Measurements from ENCODE around the gene NEURL1B. TPM values are rescaled to one million over a fixed set of nuclear protein-coding genes. Genes with fewer than 3 reads are reported as not detected.
A peak's percentile ranks its signal among the peaks of the same experiment; 100 is the strongest.

NEURL1B gene
- total RNA-seq, 2 experiments from 2014 or later: 0.08 to 0.16 TPM

DNA sequence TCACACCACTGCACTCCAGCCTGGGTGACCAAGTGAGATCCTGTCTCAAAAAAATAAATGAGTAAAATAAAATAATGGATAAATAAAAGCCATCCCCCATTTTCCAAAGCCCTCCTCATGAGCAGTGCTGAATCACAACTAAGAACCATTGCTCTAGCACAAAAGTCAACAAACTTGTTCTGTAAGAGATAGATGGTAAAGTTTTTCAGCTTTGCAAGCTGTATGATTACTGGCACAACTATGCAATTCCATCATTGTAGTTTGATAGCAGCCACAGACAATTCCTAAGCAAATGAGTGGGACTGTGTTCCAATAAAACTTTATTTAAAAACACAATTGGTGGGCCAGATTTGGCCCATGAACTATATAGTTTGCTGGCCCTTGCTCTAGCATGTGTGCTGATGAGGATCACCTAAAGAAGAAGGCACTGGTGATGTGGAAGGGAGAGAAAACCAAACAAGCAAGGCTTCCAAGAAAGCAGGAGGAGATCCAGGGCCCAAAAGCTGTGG is 64.6 kb downstream of the NEURL1B start:
- Histone ChIP-seq H3K4me3 (ENCODE audit: low read length) (no peak overlapping the region), H3K36me3 (ENCODE audit: insufficient read depth, low read length) (no peaks in the 10 kb centered on the region), H3K27ac (ENCODE audit: low read depth in 1 of 2, low read length in 2 of 2) (no peak overlapping the region), H3K4me1 (ENCODE audit: insufficient read depth, low read length) (peaks cover 6% of the 10 kb centered on the region), H3K9me3 (ENCODE audit: control insufficient read depth in 1 of 2, insufficient read depth in 1 of 2, low read length in 2 of 2) (no peaks in the 10 kb centered on the region), H3K27me3 (ENCODE audit: control insufficient read depth in 1 of 2, insufficient read depth in 2 of 2, low read length in 2 of 2) (peaks cover 13 to 20% of the 10 kb centered on the region in 2 experiments)
- Mint-ChIP-seq H3K27ac (no peak overlapping the region), H3K4me1 (ENCODE audit: low read depth) (peaks cover 8% of the 10 kb centered on the region), H3K27me3 (peaks cover 76% of the 10 kb centered on the region), H3K9me3 (no peaks in the 10 kb centered on the region), H3K36me3 (ENCODE audit: low read depth) (no peaks in the 10 kb centered on the region), H3K4me3 (no peak overlapping the region)
- DNase-seq (no peak), ATAC-seq (ENCODE audit: poor library complexity) (no peak)
- ChIA-PET POLR2A (interaction anchor here (1.2 kb wide), 1 partner anchor 227 kb away, joined by 4 read pairs; no protein-coding TSS in a partner anchor), CTCF (no interaction called here)
- intact Hi-C loops (cut with DNase I, micrococcal nuclease): no loop called here
- TF ChIP-seq, protein P1, sequence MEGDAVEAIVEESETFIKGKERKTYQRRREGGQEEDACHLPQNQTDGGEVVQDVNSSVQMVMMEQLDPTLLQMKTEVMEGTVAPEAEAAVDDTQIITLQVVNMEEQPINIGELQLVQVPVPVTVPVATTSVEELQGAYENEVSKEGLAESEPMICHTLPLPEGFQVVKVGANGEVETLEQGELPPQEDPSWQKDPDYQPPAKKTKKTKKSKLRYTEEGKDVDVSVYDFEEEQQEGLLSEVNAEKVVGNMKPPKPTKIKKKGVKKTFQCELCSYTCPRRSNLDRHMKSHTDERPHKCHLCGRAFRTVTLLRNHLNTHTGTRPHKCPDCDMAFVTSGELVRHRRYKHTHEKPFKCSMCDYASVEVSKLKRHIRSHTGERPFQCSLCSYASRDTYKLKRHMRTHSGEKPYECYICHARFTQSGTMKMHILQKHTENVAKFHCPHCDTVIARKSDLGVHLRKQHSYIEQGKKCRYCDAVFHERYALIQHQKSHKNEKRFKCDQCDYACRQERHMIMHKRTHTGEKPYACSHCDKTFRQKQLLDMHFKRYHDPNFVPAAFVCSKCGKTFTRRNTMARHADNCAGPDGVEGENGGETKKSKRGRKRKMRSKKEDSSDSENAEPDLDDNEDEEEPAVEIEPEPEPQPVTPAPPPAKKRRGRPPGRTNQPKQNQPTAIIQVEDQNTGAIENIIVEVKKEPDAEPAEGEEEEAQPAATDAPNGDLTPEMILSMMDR (IDR thresholded peaks at IDR 0.05): no peak

DNA sequence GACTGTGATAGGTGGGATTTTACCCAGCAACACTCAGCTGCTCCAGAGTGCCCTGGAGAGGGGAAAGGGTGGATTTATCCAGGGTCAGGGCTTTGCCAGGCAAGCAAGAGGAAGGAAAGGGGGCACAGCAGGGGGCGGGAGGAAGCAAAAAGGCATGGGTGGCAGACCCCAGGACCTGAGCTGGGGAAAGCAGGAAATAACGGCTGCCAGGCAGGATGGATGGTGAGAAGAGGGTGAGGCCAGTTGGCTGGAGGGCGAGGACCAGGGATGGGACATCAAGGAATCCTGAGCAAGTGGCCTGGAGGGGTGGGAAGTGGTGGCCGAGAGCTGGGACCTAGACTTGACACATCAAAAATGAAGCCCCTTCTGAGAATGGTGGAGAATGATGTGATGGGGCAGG is 65.7 kb downstream of the NEURL1B start:
- POLR2A ChIA-PET: interaction anchor here (1.2 kb wide), 1 partner anchor 226 kb away, joined by 4 read pairs; no protein-coding TSS in a partner anchor

DNA sequence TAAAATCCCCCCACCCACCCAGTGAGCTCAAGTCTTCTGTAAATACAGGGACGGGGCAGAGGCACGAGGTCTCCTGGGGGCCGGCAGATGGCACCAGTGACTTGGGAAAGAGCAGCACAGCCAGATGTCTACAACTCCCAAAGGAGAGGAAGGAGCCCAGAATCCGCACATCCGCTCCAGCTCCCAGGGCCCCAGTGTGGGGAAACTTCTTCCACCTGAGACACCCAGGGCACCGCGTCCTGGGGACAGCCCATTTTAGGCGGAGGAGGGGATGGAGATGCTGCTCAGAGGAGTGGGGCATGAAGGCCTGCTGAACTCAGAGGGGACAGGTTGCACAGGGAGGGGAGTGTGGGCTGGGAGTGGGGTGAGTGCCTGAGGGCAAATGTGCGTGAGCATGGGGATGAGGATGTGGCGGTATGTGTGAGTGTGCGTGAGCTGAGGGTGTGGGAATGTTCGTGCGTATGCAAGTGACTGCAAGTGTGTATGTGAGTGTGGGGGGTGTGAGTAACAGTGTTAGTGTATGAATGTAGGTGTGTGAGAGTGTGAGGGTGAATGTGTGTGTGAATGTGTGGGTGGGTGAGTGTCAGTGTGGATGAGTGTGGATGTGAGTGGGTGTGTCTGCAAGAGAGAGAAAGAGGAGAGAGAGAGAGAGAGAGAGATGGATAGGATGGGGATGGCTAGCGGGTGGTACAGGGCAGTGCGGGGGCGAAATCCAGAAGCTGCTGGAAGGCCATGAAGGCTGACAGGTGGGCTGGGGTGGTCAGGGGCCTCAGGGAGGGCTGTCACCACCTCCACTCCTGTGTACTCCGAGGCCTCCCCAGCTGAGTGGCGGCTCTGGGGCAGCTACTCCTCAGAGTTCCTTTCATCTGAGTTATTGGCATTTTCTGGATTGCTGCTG is 66.5 kb downstream of the NEURL1B start:
- intact Hi-C loops (cut with DNase I, micrococcal nuclease): no loop called here
- TF ChIP-seq, protein P1 (IDR thresholded peaks at IDR 0.05): no peak
- DNase-seq (peak in 2 of 14 experiments; percentile 43 to 51), ATAC-seq (ENCODE audit: poor library complexity) (no peak)
- Mint-ChIP-seq H3K9me3 (no peaks in the 10 kb centered on the region), H3K4me1 (ENCODE audit: low read depth) (no peaks in the 10 kb centered on the region), H3K27ac (no peak overlapping the region), H3K27me3 (peaks cover 60% of the 10 kb centered on the region), H3K36me3 (ENCODE audit: low read depth) (no peaks in the 10 kb centered on the region), H3K4me3 (no peak overlapping the region)
- H3K4me3 ChIP-seq (ENCODE audit: low read length): no peak overlapping the region
- peaks cover 4 to 9% of the 10 kb centered on the region in 2 experiments for H3K27me3 ChIP-seq (ENCODE audit: control insufficient read depth in 1 of 2, insufficient read depth in 2 of 2, low read length in 2 of 2)
- no peaks in the 10 kb centered on the region for H3K9me3 ChIP-seq (ENCODE audit: control insufficient read depth in 1 of 2, insufficient read depth in 1 of 2, low read length in 2 of 2)
- H3K4me1 ChIP-seq (ENCODE audit: insufficient read depth, low read length): no peaks in the 10 kb centered on the region
- ChIA-PET CTCF (interaction anchor here (0.8 to 7.7 kb wide), 6 partner anchors 7 to 252 kb away, joined by 3 to 99 read pairs (median 4); partner anchors contain the start of gene RPL26L1), POLR2A (no interaction called here)
- no peaks in the 10 kb centered on the region for H3K36me3 ChIP-seq (ENCODE audit: insufficient read depth, low read length)
- H3K27ac ChIP-seq (ENCODE audit: low read depth in 1 of 2, low read length in 2 of 2): no peak overlapping the region

More for the DNA sequence above, 65.7 kb downstream of the NEURL1B start:
- H3K4me3 ChIP-seq (ENCODE audit: low read length): no peak overlapping the region
- no peaks in the 10 kb centered on the region for H3K9me3 ChIP-seq (ENCODE audit: control insufficient read depth in 1 of 2, insufficient read depth in 1 of 2, low read length in 2 of 2)
- CTCF ChIA-PET: interaction anchor here (0.8 to 1.3 kb wide), 4 partner anchors 8 to 253 kb away, joined by 3 to 5 read pairs (median 4); partner anchors contain the start of gene RPL26L1
- TF ChIP-seq, protein P1 (IDR thresholded peaks at IDR 0.05): no peak
- DNase-seq (no peak), ATAC-seq (ENCODE audit: poor library complexity) (no peak)
- Mint-ChIP-seq H3K27me3 (peaks cover 67% of the 10 kb centered on the region), H3K9me3 (no peaks in the 10 kb centered on the region), H3K36me3 (ENCODE audit: low read depth) (no peaks in the 10 kb centered on the region), H3K4me1 (ENCODE audit: low read depth) (peaks cover 1% of the 10 kb centered on the region), H3K27ac (no peak overlapping the region), H3K4me3 (no peak overlapping the region)
- H3K27me3 ChIP-seq (ENCODE audit: control insufficient read depth in 1 of 2, insufficient read depth in 2 of 2, low read length in 2 of 2): peaks cover 5 to 13% of the 10 kb centered on the region in 2 experiments
- no peaks in the 10 kb centered on the region for H3K4me1 ChIP-seq (ENCODE audit: insufficient read depth, low read length)
- H3K36me3 ChIP-seq (ENCODE audit: insufficient read depth, low read length): no peaks in the 10 kb centered on the region
- intact Hi-C loops (cut with DNase I, micrococcal nuclease): no loop called here
- no peak overlapping the region for H3K27ac ChIP-seq (ENCODE audit: low read depth in 1 of 2, low read length in 2 of 2)
